BE2C (cell line): ENCODE measurements around the gene ZKSCAN3.

Experiments
- DNase-seq: peaks from one replicate; pipeline ENCODE4 v3.0.0-alpha.2; 2020
- H3K27me3 ChIP-seq: fragments of 250-450 bp; sonication (Bioruptor Pico); 2 replicates; pipeline ENCODE4 v1.5.1; 2020; ENCODE audit warnings: mild to moderate bottlenecking
- H3K36me3 ChIP-seq: fragments of 250-450 bp; sonication (Bioruptor Pico); 2 replicates; pipeline ENCODE4 v1.5.1; 2020; ENCODE audit warnings: mild to moderate bottlenecking
- H3K4me1 ChIP-seq: fragments of 250-450 bp; sonication (Bioruptor Pico); 2 replicates; pipeline ENCODE4 v1.5.1; 2020
- H3K4me3 ChIP-seq: 2 replicates; pipeline ENCODE4 v1.5.1; 2011; ENCODE audit warnings: low read depth, low read length
- H3K9me3 ChIP-seq: fragments of 250-450 bp; sonication (Bioruptor Pico); 2 replicates; pipeline ENCODE4 v1.5.1; 2020
- TF ChIP-seq, protein P1 (sequence below): IDR thresholded peaks from 2 replicates; pipeline ENCODE4 v1.5.1; 2012; ENCODE audit warnings: mild to moderate bottlenecking, low read depth, low read length

ZKSCAN3 gene

DNA sequence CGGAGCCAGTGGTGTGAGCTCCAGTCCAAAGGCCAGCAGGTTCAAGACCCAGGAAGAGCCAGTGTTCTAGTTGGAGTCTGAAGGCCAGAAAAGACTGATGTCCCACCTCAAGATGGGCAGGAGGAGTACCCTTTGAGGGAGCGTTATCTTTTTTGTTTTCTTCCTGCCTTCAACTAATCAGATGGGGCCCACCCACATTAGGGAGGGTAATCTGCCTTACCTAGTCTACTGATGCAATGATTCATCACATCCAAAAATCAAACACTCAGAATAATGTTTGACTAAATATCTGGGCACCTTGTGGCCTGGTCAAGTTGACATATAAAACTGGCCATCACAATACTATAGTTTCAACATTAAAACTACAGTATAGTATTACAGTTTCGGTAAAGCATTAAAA lies 19.7 kb downstream of the ZKSCAN3 start:
- no peak for DNase-seq
- Histone ChIP-seq H3K4me3 (no peak overlapping the region), H3K27me3 (no peaks in the 10 kb centered on the region), H3K9me3 (no peaks in the 10 kb centered on the region), H3K4me1 (no peaks in the 10 kb centered on the region), H3K36me3 (peaks cover 15% of the 10 kb centered on the region)
- TF ChIP-seq, protein P1, sequence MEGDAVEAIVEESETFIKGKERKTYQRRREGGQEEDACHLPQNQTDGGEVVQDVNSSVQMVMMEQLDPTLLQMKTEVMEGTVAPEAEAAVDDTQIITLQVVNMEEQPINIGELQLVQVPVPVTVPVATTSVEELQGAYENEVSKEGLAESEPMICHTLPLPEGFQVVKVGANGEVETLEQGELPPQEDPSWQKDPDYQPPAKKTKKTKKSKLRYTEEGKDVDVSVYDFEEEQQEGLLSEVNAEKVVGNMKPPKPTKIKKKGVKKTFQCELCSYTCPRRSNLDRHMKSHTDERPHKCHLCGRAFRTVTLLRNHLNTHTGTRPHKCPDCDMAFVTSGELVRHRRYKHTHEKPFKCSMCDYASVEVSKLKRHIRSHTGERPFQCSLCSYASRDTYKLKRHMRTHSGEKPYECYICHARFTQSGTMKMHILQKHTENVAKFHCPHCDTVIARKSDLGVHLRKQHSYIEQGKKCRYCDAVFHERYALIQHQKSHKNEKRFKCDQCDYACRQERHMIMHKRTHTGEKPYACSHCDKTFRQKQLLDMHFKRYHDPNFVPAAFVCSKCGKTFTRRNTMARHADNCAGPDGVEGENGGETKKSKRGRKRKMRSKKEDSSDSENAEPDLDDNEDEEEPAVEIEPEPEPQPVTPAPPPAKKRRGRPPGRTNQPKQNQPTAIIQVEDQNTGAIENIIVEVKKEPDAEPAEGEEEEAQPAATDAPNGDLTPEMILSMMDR, result no peak

DNA sequence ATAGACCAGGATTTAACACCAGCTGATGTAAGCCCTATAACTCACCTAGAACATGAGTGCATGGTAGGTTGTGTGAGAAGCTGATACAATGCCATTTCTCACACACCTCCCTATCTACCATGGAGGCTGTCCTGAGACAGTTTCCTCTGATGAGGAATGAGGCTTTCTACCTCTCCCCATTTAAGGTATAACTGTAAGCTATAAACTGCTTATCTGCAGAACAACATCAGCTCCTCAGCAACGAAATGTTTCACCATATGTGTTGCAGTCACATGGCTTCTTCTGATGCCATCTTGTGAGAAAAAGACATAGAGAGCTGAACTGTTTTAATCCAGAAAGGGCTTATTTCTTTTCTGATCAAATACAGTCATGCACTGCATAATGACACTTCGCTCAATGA lies 20.7 kb downstream of the ZKSCAN3 start:
- DNase-seq, result no peak
- TF ChIP-seq, protein P1, result no peak
- H3K36me3 ChIP-seq, result peaks cover 9% of the 10 kb centered on the region

DNA sequence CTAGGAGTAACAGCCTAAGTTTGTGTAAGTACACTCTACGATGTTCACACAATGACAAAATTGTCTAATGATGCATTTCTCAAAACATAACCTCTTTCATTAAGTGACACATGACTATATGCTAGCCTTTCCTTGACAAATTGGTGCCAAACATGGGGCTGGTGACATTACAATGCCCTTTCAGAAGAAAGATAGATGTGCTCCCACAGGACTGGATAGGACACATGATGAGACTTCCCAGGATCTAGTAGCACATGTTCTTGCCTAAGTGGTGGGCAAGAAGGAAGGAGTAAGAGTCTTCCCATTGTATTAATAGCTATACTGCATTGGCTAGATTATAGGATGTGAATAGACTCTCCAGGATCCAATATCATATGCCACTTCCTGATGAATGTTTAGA lies 21.5 kb downstream of the ZKSCAN3 start:
- no peak overlapping the region for H3K4me3 ChIP-seq
- no peaks in the 10 kb centered on the region for H3K9me3 ChIP-seq
- no peaks in the 10 kb centered on the region for H3K4me1 ChIP-seq
- DNase-seq, result no peak
- peaks cover 2% of the 10 kb centered on the region for H3K36me3 ChIP-seq
- no peaks in the 10 kb centered on the region for H3K27me3 ChIP-seq
- TF ChIP-seq, protein P1, result no peak

More for the DNA sequence above, 20.7 kb downstream of the ZKSCAN3 start:
- Histone ChIP-seq H3K4me1 (no peaks in the 10 kb centered on the region), H3K4me3 (no peak overlapping the region), H3K9me3 (no peaks in the 10 kb centered on the region), H3K27me3 (no peaks in the 10 kb centered on the region)

DNA sequence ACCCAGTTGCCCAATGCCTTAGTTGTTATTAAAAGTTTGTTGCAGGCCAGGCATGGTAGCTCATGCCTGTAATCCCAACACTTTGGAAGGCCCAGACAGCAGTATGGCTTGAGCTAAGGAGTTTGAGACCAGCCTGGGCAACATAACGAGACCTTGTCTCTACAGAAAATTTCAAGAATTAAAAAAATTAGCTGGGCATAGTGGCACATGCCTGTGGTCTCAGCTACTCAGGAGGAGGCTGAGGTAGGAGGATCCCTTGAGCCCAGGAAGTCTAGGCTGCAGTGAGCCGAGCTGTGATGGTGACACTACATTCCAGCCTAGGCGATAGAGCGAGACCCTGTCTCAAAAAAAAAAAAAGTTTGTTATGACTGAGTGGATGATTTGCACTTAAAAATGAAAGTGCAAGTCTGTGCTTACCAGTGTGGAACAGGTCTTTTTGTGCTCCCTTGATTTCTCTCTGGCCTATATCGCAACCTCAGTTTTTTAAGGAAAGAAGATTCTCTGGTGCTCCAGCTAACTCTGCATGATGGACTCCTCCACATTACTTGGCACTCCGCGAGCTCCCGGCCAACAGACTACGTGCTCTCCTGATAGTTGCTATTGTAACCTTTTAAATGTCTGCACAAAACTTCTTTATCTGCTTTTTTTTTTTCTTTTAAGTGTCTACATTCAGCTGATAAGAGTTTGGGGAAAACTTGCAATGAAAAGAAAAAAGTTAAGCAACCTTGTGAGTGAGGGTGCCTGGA lies 22.1 kb downstream of the ZKSCAN3 start:
- no peaks in the 10 kb centered on the region for H3K4me1 ChIP-seq
- TF ChIP-seq, protein P1, result no peak
- DNase-seq, result no peak
- H3K9me3 ChIP-seq, result no peaks in the 10 kb centered on the region
- no peak overlapping the region for H3K4me3 ChIP-seq
- no peaks in the 10 kb centered on the region for H3K27me3 ChIP-seq
- H3K36me3 ChIP-seq, result no peaks in the 10 kb centered on the region

DNA sequence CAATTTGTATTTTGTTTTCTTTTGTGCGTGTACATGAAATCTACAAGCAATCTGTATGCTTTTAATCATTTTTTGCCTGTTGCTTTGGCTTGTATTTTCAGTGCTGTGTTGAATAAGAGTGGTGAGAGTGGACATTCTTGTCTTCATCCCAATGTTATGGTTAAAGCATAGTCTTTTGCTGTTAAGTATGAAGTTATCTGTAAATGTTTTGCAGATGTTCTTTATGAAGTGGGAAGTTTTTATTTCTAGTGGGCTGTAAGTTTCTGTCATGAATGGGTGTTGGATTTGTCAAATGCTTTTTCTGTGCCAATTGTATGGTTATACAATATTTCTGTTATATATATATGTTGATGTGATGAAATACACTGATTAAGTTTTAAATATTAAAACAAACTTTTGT lies 24.2 kb downstream of the ZKSCAN3 start:
- no peak for DNase-seq
- H3K27me3 ChIP-seq, result no peaks in the 10 kb centered on the region
- H3K9me3 ChIP-seq, result no peaks in the 10 kb centered on the region
- H3K36me3 ChIP-seq, result peaks cover 16% of the 10 kb centered on the region
- H3K4me3 ChIP-seq, result no peak overlapping the region
- H3K4me1 ChIP-seq, result no peaks in the 10 kb centered on the region
- TF ChIP-seq, protein P1, result no peak

DNA sequence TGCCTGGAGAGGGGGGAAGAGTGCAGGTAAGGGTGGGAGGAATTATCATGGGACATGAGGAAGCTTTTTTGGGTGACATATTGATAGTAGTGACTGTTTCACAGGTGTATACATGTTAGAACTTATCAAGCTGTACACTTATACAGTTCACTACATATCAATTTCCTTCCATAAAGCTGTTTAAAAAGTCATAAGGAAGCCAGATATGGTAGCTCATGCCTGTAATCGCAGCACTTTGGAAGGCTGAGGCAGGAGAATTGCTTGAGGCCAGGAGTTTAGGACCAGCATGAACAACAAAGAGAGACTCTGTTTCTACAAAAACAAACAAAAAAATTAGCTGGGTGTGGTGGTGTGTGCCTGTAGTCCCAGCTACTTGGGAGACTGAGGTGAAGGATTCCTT lies 28.1 kb downstream of the ZKSCAN3 start:
- TF ChIP-seq, protein P1, result no peak
- no peaks in the 10 kb centered on the region; the same call in 1 of the 2 replicates for H3K4me1 ChIP-seq
- no peaks in the 10 kb centered on the region for H3K27me3 ChIP-seq
- H3K36me3 ChIP-seq, result peaks cover 50% of the 10 kb centered on the region
- no peaks in the 10 kb centered on the region for H3K9me3 ChIP-seq
- no peak overlapping the region for H3K4me3 ChIP-seq
- no peak for DNase-seq
